ENCODE data around the gene SH3BGRL2.

The SH3BGRL2 gene

GRCh38 chr6:79705456-79705995 is 74.4 kb downstream of the SH3BGRL2 start:
- Histone ChIP-seq H3K9ac (ENCODE audit: low read length) (no peak overlapping the region), H3K27me3 (ENCODE audit: control insufficient read depth, insufficient read depth, low read length) (no peaks in the 10 kb centered on the region), H3K27ac (ENCODE audit: low read depth, low read length) (no peak overlapping the region), H3K36me3 (ENCODE audit: control insufficient read depth, insufficient read depth, low read length) (no peaks in the 10 kb centered on the region), H3K9me3 (ENCODE audit: control insufficient read depth, insufficient read depth, low read depth, low read length) (no peaks in the 10 kb centered on the region), H3K4me3 (ENCODE audit: low read depth, low read length) (no peak overlapping the region), H3K4me1 (ENCODE audit: control insufficient read depth, insufficient read depth, low read length) (no peaks in the 10 kb centered on the region; the same call in 1 of the 2 replicates)

- H3K4me3 ChIP-seq (ENCODE audit: low read depth, low read length) = no peak overlapping the region
- H3K36me3 ChIP-seq (ENCODE audit: control insufficient read depth, insufficient read depth, low read length) = no peaks in the 10 kb centered on the region
- no peaks in the 10 kb centered on the region; the same call in 1 of the 2 replicates for H3K4me1 ChIP-seq (ENCODE audit: control insufficient read depth, insufficient read depth, low read length)
- H3K9ac ChIP-seq (ENCODE audit: low read length) = no peak overlapping the region
- H3K27ac ChIP-seq (ENCODE audit: low read depth, low read length) = no peak overlapping the region
- H3K27me3 ChIP-seq (ENCODE audit: control insufficient read depth, insufficient read depth, low read length) = no peaks in the 10 kb centered on the region
- no peaks in the 10 kb centered on the region for H3K9me3 ChIP-seq (ENCODE audit: control insufficient read depth, insufficient read depth, low read depth, low read length)
These were observed 75.4 kb downstream of the SH3BGRL2 start for GRCh38 chr6:79706527-79706926.

GRCh38 chr6:79707621-79708020 is 76.5 kb downstream of the SH3BGRL2 start:
- no peak overlapping the region for H3K9ac ChIP-seq (ENCODE audit: low read length)
- no peaks in the 10 kb centered on the region for H3K36me3 ChIP-seq (ENCODE audit: control insufficient read depth, insufficient read depth, low read length)
- H3K27me3 ChIP-seq (ENCODE audit: control insufficient read depth, insufficient read depth, low read length) = no peaks in the 10 kb centered on the region
- H3K4me3 ChIP-seq (ENCODE audit: low read depth, low read length) = no peak overlapping the region
- no peaks in the 10 kb centered on the region for H3K9me3 ChIP-seq (ENCODE audit: control insufficient read depth, insufficient read depth, low read depth, low read length)
- H3K27ac ChIP-seq (ENCODE audit: low read depth, low read length) = no peak overlapping the region
- no peaks in the 10 kb centered on the region; the same call in 1 of the 2 replicates for H3K4me1 ChIP-seq (ENCODE audit: control insufficient read depth, insufficient read depth, low read length)

DNA sequence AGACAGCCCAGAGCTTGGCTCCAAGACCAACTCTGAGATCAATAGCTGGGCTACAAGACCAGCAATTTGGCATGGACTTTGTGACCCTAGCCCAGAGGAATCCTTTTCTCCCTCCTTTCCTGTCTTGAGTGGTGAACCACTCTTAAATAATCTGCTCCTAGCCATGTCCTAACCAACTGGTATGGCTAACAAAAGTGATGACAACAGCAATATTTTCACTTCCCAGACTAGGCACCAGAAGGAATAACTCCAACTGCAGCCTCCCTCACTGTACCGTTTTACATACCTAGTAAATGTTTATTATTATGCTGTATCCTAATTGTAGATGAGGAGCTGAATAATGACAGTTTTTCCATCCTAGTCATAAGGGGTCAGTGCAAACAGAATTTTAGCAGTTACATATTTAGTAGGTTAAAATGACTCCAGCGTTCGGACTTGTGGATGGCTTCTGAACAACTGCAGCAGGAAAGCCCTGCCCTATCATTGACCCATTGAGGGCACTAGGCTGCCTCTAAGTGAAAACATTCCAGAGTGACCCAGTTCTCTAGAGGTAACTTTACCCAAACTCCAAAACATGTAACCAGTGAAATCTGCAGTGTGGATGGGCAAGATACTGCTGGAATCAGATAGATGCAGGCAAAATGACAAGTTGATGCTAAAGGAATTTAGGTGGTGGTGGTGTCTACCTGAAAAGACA is 77.1 kb downstream of the SH3BGRL2 start:
- H3K9me3 ChIP-seq (ENCODE audit: control insufficient read depth, insufficient read depth, low read depth, low read length) = no peaks in the 10 kb centered on the region
- no peaks in the 10 kb centered on the region; the same call in 1 of the 2 replicates for H3K4me1 ChIP-seq (ENCODE audit: control insufficient read depth, insufficient read depth, low read length)

GRCh38 chr6:79710127-79710526 is 79.0 kb downstream of the SH3BGRL2 start:
- peaks cover 4% of the 10 kb centered on the region for H3K4me1 ChIP-seq (ENCODE audit: control insufficient read depth, insufficient read depth, low read length)
- no peaks in the 10 kb centered on the region for H3K9me3 ChIP-seq (ENCODE audit: control insufficient read depth, insufficient read depth, low read depth, low read length)
- no peaks in the 10 kb centered on the region for H3K27me3 ChIP-seq (ENCODE audit: control insufficient read depth, insufficient read depth, low read length)
- no peaks in the 10 kb centered on the region for H3K36me3 ChIP-seq (ENCODE audit: control insufficient read depth, insufficient read depth, low read length)
- no peak overlapping the region for H3K27ac ChIP-seq (ENCODE audit: low read depth, low read length)
- no peak overlapping the region for H3K9ac ChIP-seq (ENCODE audit: low read length)
- H3K4me3 ChIP-seq (ENCODE audit: low read depth, low read length) = no peak overlapping the region

More for the DNA sequence above, 77.1 kb downstream of the SH3BGRL2 start:
- no peak overlapping the region for H3K9ac ChIP-seq (ENCODE audit: low read length)
- no peak overlapping the region for H3K27ac ChIP-seq (ENCODE audit: low read depth, low read length)
- H3K27me3 ChIP-seq (ENCODE audit: control insufficient read depth, insufficient read depth, low read length) = no peaks in the 10 kb centered on the region
- no peak overlapping the region for H3K4me3 ChIP-seq (ENCODE audit: low read depth, low read length)
- no peaks in the 10 kb centered on the region for H3K36me3 ChIP-seq (ENCODE audit: control insufficient read depth, insufficient read depth, low read length)

- no peak overlapping the region for H3K4me3 ChIP-seq (ENCODE audit: low read depth, low read length)
- H3K9ac ChIP-seq (ENCODE audit: low read length) = no peak overlapping the region
- no peaks in the 10 kb centered on the region for H3K9me3 ChIP-seq (ENCODE audit: control insufficient read depth, insufficient read depth, low read depth, low read length)
- no peak overlapping the region for H3K27ac ChIP-seq (ENCODE audit: low read depth, low read length)
- H3K36me3 ChIP-seq (ENCODE audit: control insufficient read depth, insufficient read depth, low read length) = no peaks in the 10 kb centered on the region
- no peaks in the 10 kb centered on the region for H3K27me3 ChIP-seq (ENCODE audit: control insufficient read depth, insufficient read depth, low read length)
- H3K4me1 ChIP-seq (ENCODE audit: control insufficient read depth, insufficient read depth, low read length) = peaks cover 4% of the 10 kb centered on the region
These were observed 80.0 kb downstream of the SH3BGRL2 start for GRCh38 chr6:79711167-79711566.

DNA sequence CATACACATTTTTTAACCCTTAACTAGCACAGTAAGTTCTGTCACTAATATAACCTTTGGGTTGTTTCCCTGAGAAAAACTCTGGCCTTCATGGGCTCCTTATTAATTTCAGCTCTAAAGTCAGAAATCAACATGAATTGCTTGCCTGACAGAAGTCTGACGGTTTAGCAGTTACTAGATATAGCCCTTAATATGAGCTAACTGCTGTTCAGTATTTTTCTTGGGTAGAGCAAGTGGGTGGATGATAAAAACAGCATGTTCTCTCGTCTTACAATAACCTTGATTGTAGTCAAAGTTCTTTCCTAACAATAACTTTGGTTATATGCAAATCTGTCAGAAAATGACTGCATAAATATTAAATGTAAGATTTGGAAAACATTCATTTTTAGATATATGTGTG is 81.0 kb downstream of the SH3BGRL2 start:
- Histone ChIP-seq H3K4me1 (ENCODE audit: control insufficient read depth, insufficient read depth, low read length) (peaks cover 4% of the 10 kb centered on the region), H3K9me3 (ENCODE audit: control insufficient read depth, insufficient read depth, low read depth, low read length) (no peaks in the 10 kb centered on the region), H3K4me3 (ENCODE audit: low read depth, low read length) (no peak overlapping the region), H3K9ac (ENCODE audit: low read length) (no peak overlapping the region), H3K27me3 (ENCODE audit: control insufficient read depth, insufficient read depth, low read length) (no peaks in the 10 kb centered on the region), H3K36me3 (ENCODE audit: control insufficient read depth, insufficient read depth, low read length) (no peaks in the 10 kb centered on the region), H3K27ac (ENCODE audit: low read depth, low read length) (no peak overlapping the region)

DNA sequence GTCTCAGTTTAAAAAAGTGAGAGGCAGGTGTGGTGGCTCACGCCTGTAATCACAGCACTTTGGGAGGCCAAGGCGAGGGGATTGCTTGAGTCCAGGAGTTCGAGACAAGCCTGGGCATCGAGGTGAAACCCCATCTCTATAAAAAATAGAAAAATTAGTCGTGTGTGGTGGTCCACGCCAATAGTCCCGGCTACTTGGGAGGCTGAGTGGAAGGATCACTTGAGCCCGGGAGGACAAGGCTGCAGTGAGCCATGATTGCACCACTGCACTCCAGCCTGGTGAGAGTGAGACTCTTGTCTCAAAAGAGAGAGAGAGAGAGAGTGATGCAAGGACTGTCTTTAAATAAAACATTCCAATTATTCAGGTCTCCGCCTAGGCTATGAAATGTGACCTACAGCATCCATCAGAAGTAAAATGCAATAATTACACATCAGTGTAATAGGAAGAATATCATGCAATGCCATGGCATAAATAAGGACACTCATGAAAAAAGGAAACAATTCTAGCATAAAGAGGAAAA is 81.5 kb downstream of the SH3BGRL2 start:
- Histone ChIP-seq H3K4me3 (ENCODE audit: low read depth, low read length) (no peak overlapping the region), H3K9ac (ENCODE audit: low read length) (no peak overlapping the region), H3K4me1 (ENCODE audit: control insufficient read depth, insufficient read depth, low read length) (peaks cover 4% of the 10 kb centered on the region), H3K27me3 (ENCODE audit: control insufficient read depth, insufficient read depth, low read length) (no peaks in the 10 kb centered on the region), H3K36me3 (ENCODE audit: control insufficient read depth, insufficient read depth, low read length) (no peaks in the 10 kb centered on the region), H3K27ac (ENCODE audit: low read depth, low read length) (no peak overlapping the region), H3K9me3 (ENCODE audit: control insufficient read depth, insufficient read depth, low read depth, low read length) (no peaks in the 10 kb centered on the region)

DNA sequence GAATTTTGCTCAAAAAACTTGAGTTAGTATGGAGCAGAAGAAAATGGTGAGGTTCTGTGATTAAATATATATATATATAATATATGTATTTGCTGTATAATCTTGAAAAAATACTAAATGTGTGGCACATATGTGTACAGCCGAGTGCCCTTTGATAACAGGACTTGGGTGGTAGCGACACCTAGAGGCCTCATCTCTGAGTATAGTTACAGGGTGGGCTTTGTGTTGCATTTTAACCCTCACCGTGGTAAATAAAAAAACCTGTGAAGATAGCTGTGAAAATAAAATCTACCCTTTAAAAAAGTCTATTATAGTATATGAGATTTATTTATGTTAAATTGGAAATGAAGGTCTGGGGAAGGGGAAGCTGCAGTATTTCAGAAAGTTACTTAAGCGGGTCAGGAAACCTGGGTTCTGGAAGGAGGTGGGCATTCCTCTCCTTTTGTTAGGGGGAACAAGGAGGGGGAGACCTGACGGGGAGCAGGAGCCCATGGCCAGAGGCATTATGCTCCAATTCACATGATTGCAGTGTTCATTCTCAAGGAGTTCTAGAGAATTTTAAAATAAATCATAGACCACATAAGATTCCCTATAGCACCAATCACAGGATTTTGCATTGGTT is 82.7 kb downstream of the SH3BGRL2 start:
- Histone ChIP-seq H3K4me1 (ENCODE audit: control insufficient read depth, insufficient read depth, low read length) (peaks cover 4% of the 10 kb centered on the region; the same call in 1 of the 2 replicates), H3K9me3 (ENCODE audit: control insufficient read depth, insufficient read depth, low read depth, low read length) (no peaks in the 10 kb centered on the region), H3K9ac (ENCODE audit: low read length) (no peak overlapping the region), H3K4me3 (ENCODE audit: low read depth, low read length) (no peak overlapping the region), H3K27ac (ENCODE audit: low read depth, low read length) (no peak overlapping the region), H3K27me3 (ENCODE audit: control insufficient read depth, insufficient read depth, low read length) (no peaks in the 10 kb centered on the region), H3K36me3 (ENCODE audit: control insufficient read depth, insufficient read depth, low read length) (no peaks in the 10 kb centered on the region)

- Histone ChIP-seq H3K4me3 (ENCODE audit: low read depth, low read length) (no peak overlapping the region), H3K9me3 (ENCODE audit: control insufficient read depth, insufficient read depth, low read depth, low read length) (no peaks in the 10 kb centered on the region), H3K4me1 (ENCODE audit: control insufficient read depth, insufficient read depth, low read length) (peaks cover 4% of the 10 kb centered on the region; the same call in 1 of the 2 replicates), H3K36me3 (ENCODE audit: control insufficient read depth, insufficient read depth, low read length) (no peaks in the 10 kb centered on the region), H3K9ac (ENCODE audit: low read length) (no peak overlapping the region), H3K27me3 (ENCODE audit: control insufficient read depth, insufficient read depth, low read length) (no peaks in the 10 kb centered on the region), H3K27ac (ENCODE audit: low read depth, low read length) (no peak overlapping the region)
These were observed 86.9 kb downstream of the SH3BGRL2 start for GRCh38 chr6:79717989-79718388.

Data from HUES6 (cell line).